Glutamatergic neuron (in vitro differentiated cells): ENCODE results near the gene MPPE1. TPM values are rescaled to one million over a fixed set of nuclear protein-coding genes. Genes with fewer than 3 reads are reported as not detected.

Experiments used
- DNase-seq: peaks from one replicate; pipeline ENCODE4 v3.0.0; 2022
- H3K27ac Mint-ChIP-seq: one replicate; pipeline ENCODE4 v1.8.0; 2020; ENCODE audit warnings: mild to moderate bottlenecking, mixed read lengths, inconsistent platforms; ENCODE audit not compliant: unreplicated experiment
- H3K27me3 Mint-ChIP-seq: one replicate; pipeline ENCODE4 v1.8.0; 2020; ENCODE audit warnings: mild to moderate bottlenecking, moderate library complexity, mixed read lengths, inconsistent platforms; ENCODE audit not compliant: unreplicated experiment
- H3K36me3 Mint-ChIP-seq: one replicate; pipeline ENCODE4 v1.8.0; 2020; ENCODE audit warnings: mild to moderate bottlenecking, mixed read lengths, inconsistent platforms; ENCODE audit not compliant: unreplicated experiment
- H3K4me1 Mint-ChIP-seq: one replicate; pipeline ENCODE4 v1.8.0; 2020; ENCODE audit warnings: mild to moderate bottlenecking, low read depth, mixed read lengths, inconsistent platforms; ENCODE audit not compliant: unreplicated experiment
- H3K4me3 Mint-ChIP-seq: one replicate; pipeline ENCODE4 v1.8.0; 2020; ENCODE audit warnings: mild to moderate bottlenecking, mixed read lengths, inconsistent platforms; ENCODE audit not compliant: unreplicated experiment
- H3K9me3 Mint-ChIP-seq: one replicate; pipeline ENCODE4 v1.8.0; 2020; ENCODE audit warnings: mild to moderate bottlenecking, moderate library complexity, mixed read lengths, inconsistent platforms; ENCODE audit not compliant: unreplicated experiment
- CTCF ChIP-seq: fragments of 200-600 bp; sonication (generic); IDR thresholded peaks from one replicate; pipeline ENCODE4 v1.5.0; 2021; ENCODE audit not compliant: partially characterized antibody, unreplicated experiment
- total RNA-seq: library from RNA; stranded (reverse); fragmentation: NEBNext Ultra II Directional; extraction: Animal tissue kit (Norgen Biotek cat#: 25700); gene quantifications from one replicate; pipeline ENCODE4 v1.2.1, GENCODE V29; 2021; ENCODE audit not compliant: unreplicated experiment

Gene MPPE1
- total RNA-seq, 1 donor from 2014 or later, result 31.8 TPM

GRCh38 chr18:11849841-11850634 lies 58.1 kb downstream of the MPPE1 start:
- no peak for TF ChIP-seq CTCF
- Mint-ChIP-seq H3K9me3 (peaks cover 15% of the 10 kb centered on the region), H3K36me3 (no peaks in the 10 kb centered on the region), H3K4me1 (peaks cover 25% of the 10 kb centered on the region), H3K4me3 (peak overlapping the region; percentile 97), H3K27me3 (peaks cover 6% of the 10 kb centered on the region), H3K27ac (peak overlapping the region; percentile 100)
- DNase-seq, result peak; percentile 24

GRCh38 chr18:11849279-11849678 lies 58.8 kb downstream of the MPPE1 start:
- Mint-ChIP-seq H3K4me1 (peaks cover 28% of the 10 kb centered on the region), H3K4me3 (peak overlapping the region; percentile 34), H3K27me3 (peaks cover 10% of the 10 kb centered on the region), H3K27ac (no peak overlapping the region), H3K9me3 (peaks cover 18% of the 10 kb centered on the region), H3K36me3 (no peaks in the 10 kb centered on the region)
- DNase-seq, result no peak
- TF ChIP-seq CTCF, result no peak

GRCh38 chr18:11847811-11848210 lies 60.3 kb downstream of the MPPE1 start:
- no peak for TF ChIP-seq CTCF

GRCh38 chr18:11845654-11846053 lies 62.5 kb downstream of the MPPE1 start:
- DNase-seq, result no peak
- no peak overlapping the region for H3K4me3 Mint-ChIP-seq
- no peaks in the 10 kb centered on the region for H3K36me3 Mint-ChIP-seq
- H3K4me1 Mint-ChIP-seq, result peaks cover 24% of the 10 kb centered on the region
- peaks cover 5% of the 10 kb centered on the region for H3K27me3 Mint-ChIP-seq
- peaks cover 10% of the 10 kb centered on the region for H3K9me3 Mint-ChIP-seq
- TF ChIP-seq CTCF, result no peak
- peak overlapping the region; percentile 83 for H3K27ac Mint-ChIP-seq

More at GRCh38 chr18:11847811-11848210, 60.3 kb downstream of the MPPE1 start:
- Mint-ChIP-seq H3K4me3 (no peak overlapping the region), H3K4me1 (peaks cover 28% of the 10 kb centered on the region), H3K36me3 (no peaks in the 10 kb centered on the region), H3K9me3 (peaks cover 18% of the 10 kb centered on the region), H3K27ac (no peak overlapping the region), H3K27me3 (peaks cover 10% of the 10 kb centered on the region)
- no peak for DNase-seq

GRCh38 chr18:11844436-11844835 lies 63.7 kb downstream of the MPPE1 start:
- Mint-ChIP-seq H3K27me3 (peaks cover 5% of the 10 kb centered on the region), H3K9me3 (peaks cover 8% of the 10 kb centered on the region), H3K4me3 (peak overlapping the region; percentile 6), H3K27ac (peak overlapping the region; percentile 93), H3K4me1 (peaks cover 12% of the 10 kb centered on the region), H3K36me3 (no peaks in the 10 kb centered on the region)
- TF ChIP-seq CTCF, result no peak
- peak; percentile 54 for DNase-seq
